Stimulated activated memory B cell treated with anti-CD40 and anti-IgM and Interleukin-4, amounts not matched to agents 10 μg/mL and 1 μg/mL and 100 μg/mL, for 72 hours (primary cell): ENCODE measurements around the gene EIF4A3.

Experiments
- ATAC-seq: fragments of 150-1000 bp; cut with Tn5 transposase; 2 replicates; pipeline ENCODE4 v1.10.0; 2021
- H3K27ac Mint-ChIP-seq: one replicate; pipeline ENCODE4 v1.8.0; 2022; ENCODE audit warnings: mild to moderate bottlenecking, mixed read lengths
- H3K27me3 Mint-ChIP-seq: one replicate; pipeline ENCODE4 v1.8.0; 2022; ENCODE audit warnings: mixed read lengths
- H3K36me3 Mint-ChIP-seq: one replicate; pipeline ENCODE4 v1.8.0; 2022; ENCODE audit warnings: mixed read lengths
- H3K4me1 Mint-ChIP-seq: one replicate; pipeline ENCODE4 v1.8.0; 2022; ENCODE audit warnings: mixed read lengths
- H3K4me3 Mint-ChIP-seq: one replicate; pipeline ENCODE4 v1.8.0; 2022; ENCODE audit warnings: mild to moderate bottlenecking, moderate library complexity, mixed read lengths
- H3K9me3 Mint-ChIP-seq: one replicate; pipeline ENCODE4 v1.8.0; 2022; ENCODE audit warnings: mixed read lengths

EIF4A3 gene

DNA sequence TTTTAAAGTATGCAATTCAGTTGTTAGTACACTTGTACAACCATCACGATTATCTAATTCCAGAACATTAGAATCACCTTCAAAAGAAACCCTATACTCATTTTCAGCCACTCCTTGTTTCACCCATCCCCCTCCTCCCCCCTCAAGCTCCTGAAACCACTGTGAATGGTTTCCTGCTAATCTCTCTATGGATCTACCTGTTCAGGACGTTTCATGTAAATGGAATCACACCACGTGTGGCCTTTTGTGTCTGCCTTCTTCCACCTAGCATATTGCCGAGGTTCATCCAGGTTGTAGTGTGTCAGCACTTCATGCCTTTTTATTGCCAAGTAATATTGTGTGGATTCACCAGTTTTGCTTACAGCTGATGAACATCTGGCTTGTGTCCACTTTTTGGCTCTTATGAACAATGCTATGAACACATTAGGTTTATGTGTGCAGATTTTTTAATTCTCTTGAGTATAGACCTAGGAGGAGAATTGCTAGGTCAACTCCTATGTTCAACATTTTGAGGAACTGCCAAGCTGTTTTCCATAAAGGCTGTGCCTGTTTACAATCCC lies 17.8 kb downstream of the EIF4A3 start:
- peaks cover 18% of the 10 kb centered on the region for H3K36me3 Mint-ChIP-seq
- no peaks in the 10 kb centered on the region for H3K4me1 Mint-ChIP-seq
- no peak overlapping the region for H3K27ac Mint-ChIP-seq
- H3K27me3 Mint-ChIP-seq: peaks cover 7% of the 10 kb centered on the region
- ATAC-seq: no peak
- H3K9me3 Mint-ChIP-seq: no peaks in the 10 kb centered on the region
- H3K4me3 Mint-ChIP-seq: no peak overlapping the region

GRCh38 chr17:80126449-80126715 lies 20.5 kb downstream of the EIF4A3 start:
- H3K4me1 Mint-ChIP-seq: no peaks in the 10 kb centered on the region
- H3K27me3 Mint-ChIP-seq: peaks cover 9% of the 10 kb centered on the region
- no peaks in the 10 kb centered on the region for H3K9me3 Mint-ChIP-seq
- no peaks in the 10 kb centered on the region for H3K36me3 Mint-ChIP-seq
- no peak overlapping the region for H3K27ac Mint-ChIP-seq
- ATAC-seq: no peak
- no peak overlapping the region for H3K4me3 Mint-ChIP-seq

- Mint-ChIP-seq H3K27ac (no peak overlapping the region), H3K4me3 (no peak overlapping the region), H3K27me3 (peaks cover 9% of the 10 kb centered on the region), H3K4me1 (no peaks in the 10 kb centered on the region), H3K9me3 (no peaks in the 10 kb centered on the region), H3K36me3 (no peaks in the 10 kb centered on the region)
- ATAC-seq: no peak
These were observed 21.1 kb downstream of the EIF4A3 start for GRCh38 chr17:80125656-80126448.

DNA sequence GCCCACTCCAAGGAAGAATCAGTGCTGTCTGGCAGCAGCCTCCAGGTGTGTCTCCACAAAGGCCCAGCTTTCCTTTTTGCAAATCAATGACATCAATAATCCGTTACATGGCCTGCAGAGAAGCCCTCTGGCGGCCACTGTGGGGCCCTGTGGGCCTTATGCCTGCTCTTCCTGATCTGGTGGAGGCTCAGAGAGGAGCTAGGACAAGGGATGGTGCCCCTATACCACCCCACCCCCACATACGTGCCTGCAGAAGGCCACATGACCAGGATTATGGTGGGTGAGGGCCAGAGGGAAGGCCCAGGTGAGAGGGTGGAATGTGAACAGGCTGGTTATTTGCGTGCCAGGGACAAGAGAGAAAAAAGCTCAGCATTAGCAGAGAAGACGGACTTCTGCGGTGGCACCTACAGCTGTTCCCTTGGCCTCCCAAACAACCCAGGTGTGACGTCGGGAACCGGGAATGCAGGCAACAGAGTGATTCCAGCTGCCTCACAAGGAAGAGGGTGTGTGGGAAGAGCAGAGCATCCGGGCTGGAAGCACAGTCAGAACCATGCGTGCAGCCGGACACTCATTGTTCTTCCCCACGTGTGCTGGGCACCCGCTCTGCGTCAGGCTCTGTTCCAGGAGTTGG lies 22.5 kb downstream of the EIF4A3 start:
- H3K9me3 Mint-ChIP-seq: no peaks in the 10 kb centered on the region
- H3K36me3 Mint-ChIP-seq: no peaks in the 10 kb centered on the region
- H3K27me3 Mint-ChIP-seq: peaks cover 9% of the 10 kb centered on the region
- no peak overlapping the region for H3K27ac Mint-ChIP-seq
- H3K4me3 Mint-ChIP-seq: no peak overlapping the region
- no peak for ATAC-seq
- no peaks in the 10 kb centered on the region for H3K4me1 Mint-ChIP-seq

GRCh38 chr17:80123791-80124190 lies 23.1 kb downstream of the EIF4A3 start:
- no peak for ATAC-seq
- H3K4me3 Mint-ChIP-seq: no peak overlapping the region
- no peak overlapping the region for H3K27ac Mint-ChIP-seq
- no peaks in the 10 kb centered on the region for H3K4me1 Mint-ChIP-seq
- H3K27me3 Mint-ChIP-seq: peaks cover 9% of the 10 kb centered on the region
- no peaks in the 10 kb centered on the region for H3K9me3 Mint-ChIP-seq
- no peaks in the 10 kb centered on the region for H3K36me3 Mint-ChIP-seq

GRCh38 chr17:80122926-80123505 lies 23.9 kb downstream of the EIF4A3 start:
- peaks cover 9% of the 10 kb centered on the region for H3K27me3 Mint-ChIP-seq
- no peak for ATAC-seq
- no peaks in the 10 kb centered on the region for H3K9me3 Mint-ChIP-seq
- no peaks in the 10 kb centered on the region for H3K4me1 Mint-ChIP-seq
- H3K36me3 Mint-ChIP-seq: no peaks in the 10 kb centered on the region
- no peak overlapping the region for H3K27ac Mint-ChIP-seq
- no peak overlapping the region for H3K4me3 Mint-ChIP-seq

DNA sequence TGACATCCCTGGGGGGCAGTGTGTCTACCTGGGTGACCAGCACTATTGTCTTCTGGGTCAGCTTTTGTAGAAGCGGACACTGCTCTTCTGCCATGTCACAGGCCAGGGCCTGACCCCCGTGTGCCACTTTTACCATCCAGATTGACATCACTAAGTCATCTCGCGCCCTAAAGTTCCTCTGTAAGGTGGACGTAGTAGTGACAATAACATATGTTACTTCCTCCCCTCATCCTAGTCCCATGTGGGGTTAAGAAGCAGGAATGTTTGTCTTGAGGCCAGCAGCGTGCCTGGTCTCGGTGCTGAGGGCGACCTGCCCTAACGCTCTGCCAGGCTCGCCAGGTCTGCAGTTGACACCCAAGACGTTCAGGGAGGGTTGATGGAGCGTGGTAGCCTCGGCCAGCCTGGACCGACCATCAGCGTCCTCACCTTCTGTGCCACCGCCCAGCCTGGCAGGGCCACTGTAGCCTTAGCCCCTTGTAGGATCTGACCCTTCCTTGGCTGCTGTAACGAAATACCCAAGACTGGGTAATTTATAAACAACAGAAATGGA lies 24.8 kb downstream of the EIF4A3 start:
- Mint-ChIP-seq H3K9me3 (no peaks in the 10 kb centered on the region), H3K27ac (no peak overlapping the region), H3K27me3 (peaks cover 9% of the 10 kb centered on the region), H3K4me3 (no peak overlapping the region), H3K4me1 (no peaks in the 10 kb centered on the region), H3K36me3 (no peaks in the 10 kb centered on the region)
- ATAC-seq: no peak

DNA sequence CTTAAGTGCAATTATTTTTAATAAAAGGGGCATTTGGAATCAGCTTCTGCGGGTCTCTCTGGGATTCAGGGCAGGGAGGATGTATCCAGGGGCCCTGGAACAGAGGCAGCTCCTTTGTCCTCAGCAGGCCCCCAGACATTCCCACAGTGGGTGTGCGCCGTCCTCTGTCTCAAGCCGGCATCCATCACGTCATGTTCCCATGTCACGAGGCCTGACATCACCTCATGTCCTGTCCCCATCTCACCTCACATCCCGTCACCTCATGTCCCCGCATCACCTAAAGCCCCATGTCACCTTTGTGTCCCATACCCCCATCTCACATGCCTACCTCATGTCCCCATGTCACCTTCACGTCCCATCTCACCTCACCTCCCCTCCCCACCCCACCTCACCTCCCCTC lies 27.1 kb downstream of the EIF4A3 start:
- no peak overlapping the region for H3K27ac Mint-ChIP-seq
- no peak overlapping the region for H3K4me3 Mint-ChIP-seq
- H3K36me3 Mint-ChIP-seq: peaks cover 10% of the 10 kb centered on the region
- peaks cover 9% of the 10 kb centered on the region for H3K27me3 Mint-ChIP-seq
- H3K4me1 Mint-ChIP-seq: no peaks in the 10 kb centered on the region
- no peak for ATAC-seq
- H3K9me3 Mint-ChIP-seq: peaks cover 9% of the 10 kb centered on the region

GRCh38 chr17:80119271-80119791 lies 27.6 kb downstream of the EIF4A3 start:
- Mint-ChIP-seq H3K4me1 (no peaks in the 10 kb centered on the region), H3K36me3 (peaks cover 14% of the 10 kb centered on the region)
- ATAC-seq: no peak

DNA sequence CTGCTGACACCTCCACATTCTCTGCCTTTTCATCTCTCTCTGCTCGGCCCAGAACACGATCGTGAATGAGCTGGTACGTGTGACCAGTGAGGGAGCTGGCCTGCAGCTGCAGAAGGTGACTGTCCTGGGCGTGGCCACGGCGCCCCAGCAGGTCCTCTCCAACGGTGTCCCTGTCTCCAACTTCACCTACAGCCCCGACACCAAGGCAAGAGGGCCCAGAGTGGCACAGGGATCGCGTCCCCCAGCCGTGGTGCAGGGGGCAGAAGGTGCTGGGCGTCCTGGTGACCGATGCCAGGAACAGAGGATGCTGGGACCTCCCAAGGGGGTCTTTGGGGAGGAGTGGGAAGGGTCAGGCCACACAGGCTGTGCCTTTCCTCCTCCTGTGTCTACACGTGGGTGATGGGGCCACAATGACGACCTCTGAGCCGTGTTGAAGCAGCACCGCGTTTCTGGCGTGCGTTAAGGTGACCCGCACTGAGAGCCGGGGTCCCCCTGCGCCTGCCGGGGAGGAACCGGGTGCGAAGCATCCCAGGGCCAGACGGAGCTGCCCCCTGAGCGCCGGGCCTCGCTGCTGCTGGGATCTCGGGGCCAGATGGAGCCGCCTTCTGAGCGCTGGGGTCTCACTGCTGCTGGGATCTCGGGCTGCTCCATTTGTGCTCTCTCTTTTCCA lies 28.2 kb downstream of the EIF4A3 start:
- Mint-ChIP-seq H3K27ac (no peak overlapping the region), H3K9me3 (peaks cover 10% of the 10 kb centered on the region), H3K4me1 (no peaks in the 10 kb centered on the region), H3K27me3 (no peaks in the 10 kb centered on the region), H3K4me3 (no peak overlapping the region), H3K36me3 (peaks cover 14% of the 10 kb centered on the region)
- no peak for ATAC-seq

More at GRCh38 chr17:80119271-80119791, 27.6 kb downstream of the EIF4A3 start:
- Mint-ChIP-seq H3K4me3 (no peak overlapping the region), H3K9me3 (peaks cover 10% of the 10 kb centered on the region), H3K27ac (no peak overlapping the region), H3K27me3 (peaks cover 4% of the 10 kb centered on the region)

DNA sequence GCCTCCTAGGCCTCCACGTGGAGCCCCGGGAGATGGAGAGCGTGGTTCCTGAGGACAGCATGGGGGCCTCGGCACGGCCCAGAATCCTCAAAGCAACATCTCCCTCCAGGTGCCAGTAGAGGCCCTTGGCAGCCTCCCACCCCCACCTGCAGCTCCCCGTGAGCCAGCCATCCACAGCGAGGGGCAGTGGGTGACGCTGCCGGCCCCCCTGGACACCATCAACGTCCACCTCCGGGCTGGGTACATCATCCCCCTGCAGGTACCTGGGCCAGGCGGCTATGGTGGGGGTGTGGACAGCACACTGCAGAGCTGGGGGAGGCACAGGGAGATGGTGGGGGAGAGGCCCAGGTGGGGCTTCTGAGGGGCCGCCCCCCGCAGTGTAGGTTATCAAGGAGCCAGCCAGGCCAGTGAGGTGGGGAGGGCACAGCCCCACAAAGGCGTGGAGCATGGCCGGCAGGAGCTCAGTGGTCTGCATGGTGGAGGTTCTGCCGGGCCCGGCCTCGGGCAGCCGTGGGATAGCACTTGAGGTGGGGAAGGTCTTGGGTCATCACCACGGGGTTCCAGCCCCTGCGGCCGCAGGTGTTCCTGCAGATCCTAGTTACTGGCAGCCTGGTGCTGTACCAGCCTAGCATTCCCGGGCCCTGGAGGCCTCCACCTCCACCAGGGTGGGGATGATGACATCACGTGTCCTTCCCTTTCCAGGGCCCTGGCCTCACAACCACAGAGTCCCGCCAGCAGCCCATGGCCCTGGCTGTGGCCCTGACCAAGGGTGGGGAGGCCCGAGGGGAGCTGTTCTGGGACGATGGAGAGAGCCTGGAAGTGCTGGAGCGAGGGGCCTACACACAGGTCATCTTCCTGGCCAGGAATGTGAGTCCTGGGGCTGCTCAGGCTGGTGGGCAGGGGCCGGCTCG lies 29.2 kb downstream of the EIF4A3 start:
- peaks cover 7% of the 10 kb centered on the region for H3K4me1 Mint-ChIP-seq
- peaks cover 14% of the 10 kb centered on the region for H3K36me3 Mint-ChIP-seq
- H3K27me3 Mint-ChIP-seq: no peaks in the 10 kb centered on the region
- no peak overlapping the region for H3K4me3 Mint-ChIP-seq
- H3K27ac Mint-ChIP-seq: no peak overlapping the region
- peak; percentile 34 for ATAC-seq
- peaks cover 10% of the 10 kb centered on the region for H3K9me3 Mint-ChIP-seq

DNA sequence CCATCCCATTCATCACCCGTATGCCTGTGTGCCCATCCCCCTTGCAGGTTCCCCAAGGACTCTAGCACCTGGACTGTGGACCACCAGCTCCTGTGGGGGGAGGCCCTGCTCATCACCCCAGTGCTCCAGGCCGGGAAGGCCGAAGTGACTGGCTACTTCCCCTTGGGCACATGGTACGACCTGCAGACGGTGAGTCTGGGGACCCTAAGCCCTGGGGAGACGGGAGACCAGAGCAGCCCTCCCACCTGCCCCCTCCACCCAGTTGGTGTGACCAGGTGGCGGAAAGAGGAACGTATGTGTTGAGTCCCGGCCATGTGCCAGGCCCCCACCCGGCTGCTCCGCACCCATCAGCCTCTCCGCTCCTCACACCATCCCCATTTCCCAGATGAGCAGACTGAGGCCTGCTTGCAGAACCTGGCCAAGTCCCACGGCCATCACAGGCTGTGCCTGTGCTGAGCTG lies 30.0 kb downstream of the EIF4A3 start:
- Mint-ChIP-seq H3K9me3 (peaks cover 10% of the 10 kb centered on the region), H3K27me3 (no peaks in the 10 kb centered on the region), H3K27ac (no peak overlapping the region), H3K4me3 (no peak overlapping the region), H3K4me1 (peaks cover 13% of the 10 kb centered on the region), H3K36me3 (peaks cover 14% of the 10 kb centered on the region)
- ATAC-seq: no peak

GRCh38 chr17:80116276-80116920 lies 30.5 kb downstream of the EIF4A3 start:
- ATAC-seq: no peak
- Mint-ChIP-seq H3K4me3 (no peak overlapping the region), H3K27me3 (peaks cover 2% of the 10 kb centered on the region), H3K9me3 (peaks cover 10% of the 10 kb centered on the region), H3K4me1 (peaks cover 15% of the 10 kb centered on the region), H3K36me3 (peaks cover 14% of the 10 kb centered on the region), H3K27ac (no peak overlapping the region)

DNA sequence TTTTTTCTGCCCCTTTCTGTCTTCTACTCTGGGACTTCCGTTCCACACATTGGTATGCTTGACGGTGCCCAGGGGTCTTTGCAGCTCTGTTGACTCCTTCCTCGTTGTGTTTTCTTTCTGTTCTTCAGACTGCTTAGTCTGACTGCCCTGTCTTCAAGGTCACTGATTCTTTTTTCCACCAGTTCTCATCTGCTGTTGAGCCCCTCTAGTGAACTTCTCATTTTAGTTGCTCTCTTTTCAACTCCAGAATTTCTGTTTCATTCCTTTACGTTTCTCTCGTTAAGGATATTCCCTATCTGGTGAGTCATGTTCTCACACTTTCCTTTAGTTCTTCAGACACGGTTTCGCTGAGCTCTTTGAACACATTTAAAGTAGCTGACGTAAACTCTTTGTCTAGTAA lies 31.8 kb downstream of the EIF4A3 start:
- peaks cover 10% of the 10 kb centered on the region for H3K9me3 Mint-ChIP-seq
- no peak overlapping the region for H3K27ac Mint-ChIP-seq
- H3K27me3 Mint-ChIP-seq: peaks cover 9% of the 10 kb centered on the region
- H3K36me3 Mint-ChIP-seq: peaks cover 14% of the 10 kb centered on the region
- H3K4me1 Mint-ChIP-seq: peaks cover 19% of the 10 kb centered on the region
- no peak for ATAC-seq
- no peak overlapping the region for H3K4me3 Mint-ChIP-seq
